SK-N-SH (cell line): ENCODE data around the gene ZP1. TPM values are rescaled to one million over a fixed set of nuclear protein-coding genes. Genes with fewer than 3 reads are reported as not detected.

Source experiments
- CTCF ChIA-PET: fragments of 300-600, 350-600 bp; formaldehyde crosslinking; extraction: SDS; loops from one replicate; lab custom pipeline; 2021; lab: Yijun Ruan, JAX
- POLR2A ChIA-PET: fragments of 350-600 bp; sonication (Branson Sonifier 250); formaldehyde crosslinking; extraction: SDS; loops from one replicate; lab custom pipeline; 2020; ENCODE audit warnings: antibody characterized with exemption, inconsistent platforms; lab: Yijun Ruan, JAX
- DNase-seq: peaks from one replicate; pipeline ENCODE4 v3.0.0; 2012
- H2AFZ ChIP-seq: fragments of 200-600 bp; sonication (generic); 2 replicates; pipeline ENCODE4 v1.8.1; 2016; ENCODE audit warnings: antibody characterized with exemption, mild to moderate bottlenecking, low read depth
- H3F3A ChIP-seq: fragments of 200-600 bp; sonication (generic); replicated peaks from 2 replicates; pipeline ENCODE3; 2016; ENCODE audit warnings: antibody characterized with exemption, mild to moderate bottlenecking; ENCODE audit not compliant: insufficient read depth
- H3K27ac ChIP-seq, 2 experiments: fragments of 200-500 bp in 1 of 2; fragments of 200-600 bp in 1 of 2; sonication (Bioruptor generic) in 1 of 2; sonication (generic), shearing (Covaris generic) in 1 of 2; 2 replicates each; pipeline versions ENCODE4 v1.5.1 to v1.6.1; 2014 to 2016; ENCODE audit warnings: low read depth in 2 of 2, inconsistent platforms in 1 of 2, low read length in 1 of 2, mild to moderate bottlenecking in 1 of 2, mixed read lengths in 1 of 2
- H3K27me3 ChIP-seq: fragments of 200-600 bp; sonication (generic), shearing (Covaris generic); 2 replicates; pipeline ENCODE4 v1.6.1; 2016; ENCODE audit warnings: mixed run types; ENCODE audit not compliant: insufficient read depth
- H3K36me3 ChIP-seq, 2 experiments: fragments of 200-500 bp in 1 of 2; fragments of 200-600 bp in 1 of 2; sonication (Bioruptor generic) in 1 of 2; sonication (generic) in 1 of 2; replicated peaks in 1 of 2; 2 replicates each; pipeline versions ENCODE3 to v1.5.1; 2014 to 2016; ENCODE audit warnings: low read length in 1 of 2, mild to moderate bottlenecking in 1 of 2; ENCODE audit not compliant: insufficient read depth in 2 of 2, control insufficient read depth in 1 of 2
- H3K4me1 ChIP-seq, 2 experiments: fragments of 200-500 bp in 1 of 2; fragments of 200-600 bp in 1 of 2; sonication (Bioruptor generic) in 1 of 2; sonication (generic), shearing (Covaris generic) in 1 of 2; 2 replicates each; pipeline versions ENCODE4 v1.5.1 to v1.6.1; 2014 to 2016; ENCODE audit warnings: low read depth in 1 of 2, low read length in 1 of 2, mixed run types in 1 of 2; ENCODE audit not compliant: insufficient read depth in 2 of 2, control insufficient read depth in 1 of 2
- H3K4me2 ChIP-seq: fragments of 200-600 bp; sonication (generic), shearing (Covaris generic); 2 replicates; pipeline ENCODE4 v1.6.1; 2017; ENCODE audit warnings: mixed run types
- H3K4me3 ChIP-seq, 2 experiments: fragments of 200-500 bp in 1 of 2; fragments of 200-600 bp in 1 of 2; sonication (Bioruptor generic) in 1 of 2; sonication (generic), shearing (Covaris generic) in 1 of 2; 2 replicates each; pipeline versions ENCODE4 v1.5.1 to v1.8.1; 2014 to 2016; ENCODE audit warnings: low read depth in 2 of 2, inconsistent platforms in 1 of 2, low read length in 1 of 2, mild to moderate bottlenecking in 1 of 2, mixed read lengths in 1 of 2, moderate library complexity in 1 of 2
- H3K79me2 ChIP-seq: fragments of 200-600 bp; sonication (generic); 2 replicates; pipeline ENCODE4 v1.8.1; 2017; ENCODE audit warnings: mild to moderate bottlenecking; ENCODE audit not compliant: insufficient read depth
- H3K9ac ChIP-seq: fragments of 200-600 bp; sonication (generic); 2 replicates; pipeline ENCODE4 v1.6.1; 2017; ENCODE audit warnings: mixed run types
- H3K9me2 ChIP-seq: fragments of 200-600 bp; sonication (generic); 2 replicates; pipeline ENCODE4 v1.6.1; 2017; ENCODE audit warnings: mixed run types
- H3K9me3 ChIP-seq: fragments of 200-600 bp; sonication (generic); 2 replicates; pipeline ENCODE4 v1.6.1; 2017; ENCODE audit warnings: mixed run types, mild to moderate bottlenecking, moderate library complexity
- H4K20me1 ChIP-seq: fragments of 200-600 bp; sonication (generic); 2 replicates; pipeline ENCODE4 v1.6.1; 2017; ENCODE audit warnings: mild to moderate bottlenecking, mixed run types; ENCODE audit not compliant: insufficient read depth
- CHD2 ChIP-seq: fragments of 150-350 bp; IDR thresholded peaks from 2 replicates; pipeline ENCODE4 v1.6.1; 2018; ENCODE audit warnings: low read length; ENCODE audit not compliant: partially characterized antibody
- ELF1 ChIP-seq: IDR thresholded peaks from 2 replicates; pipeline ENCODE4 v1.4.0; 2012
- FOXJ3 ChIP-seq: sonication (generic); formaldehyde crosslinking; IDR thresholded peaks from 2 replicates; pipeline ENCODE4 v1.5.1; 2020; ENCODE audit warnings: mild to moderate bottlenecking, missing genetic modification reagents
- GABPA ChIP-seq: IDR thresholded peaks from 2 replicates; pipeline ENCODE4 v1.4.0; 2012; ENCODE audit warnings: low read depth, mild to moderate bottlenecking
- GATA2 ChIP-seq: sonication (generic); formaldehyde crosslinking; IDR thresholded peaks from 2 replicates; pipeline ENCODE4 v1.5.0; 2020; ENCODE audit warnings: mild to moderate bottlenecking, missing genetic modification reagents
- JUND ChIP-seq: IDR thresholded peaks from 2 replicates; pipeline ENCODE4 v1.4.0; 2012
- MEF2A ChIP-seq: IDR thresholded peaks from 2 replicates; pipeline ENCODE4 v1.4.0; 2012; ENCODE audit warnings: low read depth, borderline replicate concordance
- MXI1 ChIP-seq: IDR thresholded peaks from 2 replicates; pipeline ENCODE4 v1.6.1; 2012; ENCODE audit warnings: mild to moderate bottlenecking, low read depth, low read length, improper control_type of control experiment
- NFIC ChIP-seq: IDR thresholded peaks from 2 replicates; pipeline ENCODE4 v1.4.0; 2012; ENCODE audit warnings: borderline replicate concordance
- NRF1 ChIP-seq: IDR thresholded peaks from 2 replicates; pipeline ENCODE4 v1.6.1; 2012; ENCODE audit warnings: low read depth, mild to moderate bottlenecking, low read length
- POLR2AphosphoS5 ChIP-seq: IDR thresholded peaks from 2 replicates; pipeline ENCODE4 v1.6.1; 2012; ENCODE audit warnings: low read depth, low read length
- RAD21 ChIP-seq: IDR thresholded peaks from 2 replicates; pipeline ENCODE4 v1.6.1; 2012; ENCODE audit warnings: mild to moderate bottlenecking, low read length
- RCOR1 ChIP-seq: fragments of 150-350 bp; IDR thresholded peaks from 2 replicates; pipeline ENCODE4 v1.6.1; 2017; ENCODE audit warnings: antibody characterized with exemption, low read length
- RFX5 ChIP-seq: IDR thresholded peaks from 2 replicates; pipeline ENCODE4 v1.6.1; 2012; ENCODE audit warnings: mild to moderate bottlenecking, improper control_type of control experiment, low read length
- RXRA ChIP-seq: IDR thresholded peaks from 2 replicates; pipeline ENCODE4 v1.4.0; 2012; ENCODE audit warnings: low read depth, mild to moderate bottlenecking, borderline replicate concordance
- SIN3A ChIP-seq: IDR thresholded peaks from 2 replicates; pipeline ENCODE4 v1.6.1; 2012; ENCODE audit warnings: low read depth, mild to moderate bottlenecking, low read length, moderate library complexity, borderline replicate concordance
- SMC3 ChIP-seq: IDR thresholded peaks from 2 replicates; pipeline ENCODE4 v1.6.1; 2012; ENCODE audit warnings: low read depth, low read length, improper control_type of control experiment
- TCF12 ChIP-seq: IDR thresholded peaks from 2 replicates; pipeline ENCODE4 v1.4.0; 2012
- TEAD4 ChIP-seq: IDR thresholded peaks from 2 replicates; pipeline ENCODE4 v1.4.0; 2012; ENCODE audit warnings: mild to moderate bottlenecking, borderline replicate concordance; ENCODE audit not compliant: insufficient read depth
- YY1 ChIP-seq: IDR thresholded peaks from 2 replicates; pipeline ENCODE4 v1.4.0; 2012; ENCODE audit warnings: low read depth, mild to moderate bottlenecking
- WGBS: methylation state at CpG from one replicate; pipeline ENCODE4 v1.1.6; 2017; ENCODE audit warnings: low lambda C conversion rate; 5-methylcytosine and 5-hydroxymethylcytosine counted together
- polyA plus RNA-seq, 3 experiments: library from polyadenylated mRNA; depleted of rRNA; stranded (reverse); fragments of >200 nt; gene quantifications; 2 replicates each; pipeline ENCODE4 v1.2.3, GENCODE V29; 2012
- TF ChIP-seq, protein P1 (sequence below): IDR thresholded peaks from 2 replicates; pipeline ENCODE4 v1.4.0; 2012; ENCODE audit warnings: low read depth
- TF ChIP-seq, protein P2 (sequence below): fragments of 200-600 bp; sonication (generic); IDR thresholded peaks from 2 replicates; pipeline ENCODE4 v1.6.1; 2017; ENCODE audit warnings: antibody characterized with exemption, mild to moderate bottlenecking, moderate library complexity

Gene ZP1, protein sequence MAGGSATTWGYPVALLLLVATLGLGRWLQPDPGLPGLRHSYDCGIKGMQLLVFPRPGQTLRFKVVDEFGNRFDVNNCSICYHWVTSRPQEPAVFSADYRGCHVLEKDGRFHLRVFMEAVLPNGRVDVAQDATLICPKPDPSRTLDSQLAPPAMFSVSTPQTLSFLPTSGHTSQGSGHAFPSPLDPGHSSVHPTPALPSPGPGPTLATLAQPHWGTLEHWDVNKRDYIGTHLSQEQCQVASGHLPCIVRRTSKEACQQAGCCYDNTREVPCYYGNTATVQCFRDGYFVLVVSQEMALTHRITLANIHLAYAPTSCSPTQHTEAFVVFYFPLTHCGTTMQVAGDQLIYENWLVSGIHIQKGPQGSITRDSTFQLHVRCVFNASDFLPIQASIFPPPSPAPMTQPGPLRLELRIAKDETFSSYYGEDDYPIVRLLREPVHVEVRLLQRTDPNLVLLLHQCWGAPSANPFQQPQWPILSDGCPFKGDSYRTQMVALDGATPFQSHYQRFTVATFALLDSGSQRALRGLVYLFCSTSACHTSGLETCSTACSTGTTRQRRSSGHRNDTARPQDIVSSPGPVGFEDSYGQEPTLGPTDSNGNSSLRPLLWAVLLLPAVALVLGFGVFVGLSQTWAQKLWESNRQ
- polyA plus RNA-seq (2012; rRNA removed) = not detected in 2 replicates
- polyA plus RNA-seq (2012; cell fraction: cytosol; rRNA removed) = 0.01 TPM in 1 of 2 replicates, not detected in the other
- 0.37 and 0.79 TPM in 2 replicates for polyA plus RNA-seq (2012; cell fraction: nucleus; rRNA removed)

DNA sequence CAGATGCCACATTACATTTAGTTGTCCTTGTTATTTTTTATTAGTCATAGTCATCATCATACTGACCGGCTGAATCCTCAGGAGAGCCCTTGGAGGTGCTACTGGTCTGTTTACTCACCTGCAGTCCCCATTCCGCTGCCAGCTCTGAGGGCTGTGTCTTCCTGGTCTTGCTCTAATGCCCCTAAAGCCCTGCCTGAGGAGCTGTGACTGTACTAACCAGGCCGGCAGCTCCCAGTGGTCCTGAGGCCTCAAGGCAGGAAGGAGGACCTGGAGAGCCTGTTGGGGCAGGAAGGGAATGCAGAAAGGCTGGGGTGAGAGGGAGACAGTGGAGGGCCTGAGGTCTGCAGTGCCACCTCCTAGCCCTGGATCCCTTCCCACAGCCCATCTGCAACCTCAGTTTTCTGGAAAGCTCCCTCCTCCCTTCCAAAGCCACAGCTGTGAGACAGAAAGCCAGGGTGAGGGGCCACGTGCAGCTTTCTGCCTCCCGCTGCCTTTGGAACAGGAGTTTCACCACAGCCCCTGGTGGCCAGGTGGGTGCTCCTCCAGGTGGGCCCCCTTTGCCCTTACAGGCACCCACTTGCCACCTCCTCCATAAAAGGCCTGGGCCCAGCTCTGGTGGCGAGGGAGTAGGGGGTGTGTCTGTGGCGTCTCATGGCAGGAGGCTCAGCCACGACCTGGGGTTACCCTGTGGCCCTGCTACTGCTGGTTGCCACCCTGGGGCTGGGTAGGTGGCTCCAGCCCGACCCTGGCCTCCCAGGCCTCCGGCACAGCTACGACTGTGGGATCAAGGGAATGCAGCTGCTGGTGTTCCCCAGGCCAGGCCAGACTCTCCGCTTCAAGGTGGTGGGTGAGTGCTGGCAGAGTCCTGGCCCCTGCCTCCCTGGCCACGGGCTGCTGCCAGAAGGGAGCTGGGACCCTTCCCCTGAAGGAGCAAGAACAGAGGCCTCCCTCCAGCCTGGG lies at the start of gene ZP1:
ZP1 (plus strand) TSS at position 632 of the 960 bp plus-strand sequence; CDS start at position 652, 20 bp downstream.
- WGBS = 59% methylated on average over 10 of the region's 13 CpGs

DNA sequence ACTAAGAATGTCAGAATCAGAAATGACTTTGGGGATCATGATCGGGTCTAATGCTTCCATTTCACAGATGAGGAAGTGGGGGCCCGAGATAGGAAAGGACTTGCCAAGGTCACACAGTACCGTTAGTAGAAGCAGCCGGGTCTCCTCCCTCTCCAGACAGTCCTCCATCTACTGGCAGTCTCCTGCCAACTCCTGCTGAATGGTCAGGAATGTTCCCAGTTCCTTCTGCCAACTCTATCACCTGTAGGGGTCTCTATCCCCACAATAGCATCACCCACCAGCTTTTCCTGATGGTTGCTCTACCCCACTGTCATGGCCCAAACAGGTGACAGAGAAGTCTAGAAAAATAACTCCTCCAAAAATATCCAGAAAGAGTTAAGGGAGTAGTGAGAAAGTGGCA lies 49.3 kb upstream of the ZP1 start:
- no peaks in the 10 kb centered on the region for H3K36me3 ChIP-seq
- H3K9ac ChIP-seq = no peak overlapping the region
- H4K20me1 ChIP-seq = no peaks in the 10 kb centered on the region
- H3F3A ChIP-seq = no peaks in the 10 kb centered on the region
- no peak overlapping the region for H2AFZ ChIP-seq
- no peak overlapping the region for H3K4me2 ChIP-seq
- WGBS = 6% methylated on average over 3 of the region's 4 CpGs
- no peaks in the 10 kb centered on the region; the same call in 1 of the 2 replicates for H3K9me3 ChIP-seq
- no peak for DNase-seq
- no peaks in the 10 kb centered on the region; a peak in 1 of 4 replicates for H3K4me1 ChIP-seq
- H3K4me3 ChIP-seq = no peak overlapping the region
- H3K79me2 ChIP-seq = no peaks in the 10 kb centered on the region
- no peaks in the 10 kb centered on the region for H3K9me2 ChIP-seq
- no peaks in the 10 kb centered on the region; the same call in 1 of the 2 replicates for H3K27me3 ChIP-seq
- no peak overlapping the region for H3K27ac ChIP-seq
- CTCF ChIA-PET = interaction anchor here (1.2 to 1.6 kb wide), 2 partner anchors 13 to 70 kb away, joined by 4 to 6 read pairs; no protein-coding TSS in a partner anchor
- POLR2A ChIA-PET = no interaction called here
- no peak for TF ChIP-seq SMC3
- TF ChIP-seq YY1 = no peak
- no peak for TF ChIP-seq POLR2AphosphoS5
- no peak for TF ChIP-seq ELF1
- no peak for TF ChIP-seq RXRA
- no peak for TF ChIP-seq RCOR1
- no peak for TF ChIP-seq CHD2
- TF ChIP-seq GATA2 (CRISPR knock-in tag) = no peak
- no peak for TF ChIP-seq NFIC
- no peak for TF ChIP-seq MXI1
- no peak for TF ChIP-seq NRF1
- TF ChIP-seq, protein P1, sequence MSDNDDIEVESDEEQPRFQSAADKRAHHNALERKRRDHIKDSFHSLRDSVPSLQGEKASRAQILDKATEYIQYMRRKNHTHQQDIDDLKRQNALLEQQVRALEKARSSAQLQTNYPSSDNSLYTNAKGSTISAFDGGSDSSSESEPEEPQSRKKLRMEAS = no peak
- TF ChIP-seq SIN3A = no peak
- TF ChIP-seq RFX5 = no peak
- no peak for TF ChIP-seq JUND
- no peak for TF ChIP-seq TEAD4

More for the DNA sequence above, at the start of gene ZP1:
- Histone ChIP-seq H3K4me2 (no peak within 1 kb of the TSS), H3K79me2 (no peaks in the 10 kb centered on the region), H3K4me3 (no peak within 1 kb of the TSS), H3K9me3 (no peaks in the 10 kb centered on the region), H3K27ac (no peak within 1 kb of the TSS), H4K20me1 (no peaks in the 10 kb centered on the region), H3K36me3 (no peaks in the 10 kb centered on the region), H3K27me3 (no peaks in the 10 kb centered on the region; the same call in 1 of the 2 replicates), H3F3A (no peaks in the 10 kb centered on the region), H3K9me2 (no peaks in the 10 kb centered on the region), H2AFZ (no peak within 1 kb of the TSS), H3K9ac (no peak within 1 kb of the TSS), H3K4me1 (peaks cover 0 to 6% of the 10 kb centered on the region in 2 experiments; a peak in 1 of 4 replicates)
- ChIA-PET CTCF (interaction anchor here (0.9 to 7.7 kb wide), 3 partner anchors 32 to 46 kb away, joined by 3 to 56 read pairs (median 3); no protein-coding TSS in a partner anchor), POLR2A (no interaction called here)
- TF ChIP-seq FOXJ3 (CRISPR knock-in tag) = no peak
- no peak for TF ChIP-seq SMC3
- no peak for TF ChIP-seq RCOR1
- TF ChIP-seq MEF2A = no peak
- TF ChIP-seq, protein P2, sequence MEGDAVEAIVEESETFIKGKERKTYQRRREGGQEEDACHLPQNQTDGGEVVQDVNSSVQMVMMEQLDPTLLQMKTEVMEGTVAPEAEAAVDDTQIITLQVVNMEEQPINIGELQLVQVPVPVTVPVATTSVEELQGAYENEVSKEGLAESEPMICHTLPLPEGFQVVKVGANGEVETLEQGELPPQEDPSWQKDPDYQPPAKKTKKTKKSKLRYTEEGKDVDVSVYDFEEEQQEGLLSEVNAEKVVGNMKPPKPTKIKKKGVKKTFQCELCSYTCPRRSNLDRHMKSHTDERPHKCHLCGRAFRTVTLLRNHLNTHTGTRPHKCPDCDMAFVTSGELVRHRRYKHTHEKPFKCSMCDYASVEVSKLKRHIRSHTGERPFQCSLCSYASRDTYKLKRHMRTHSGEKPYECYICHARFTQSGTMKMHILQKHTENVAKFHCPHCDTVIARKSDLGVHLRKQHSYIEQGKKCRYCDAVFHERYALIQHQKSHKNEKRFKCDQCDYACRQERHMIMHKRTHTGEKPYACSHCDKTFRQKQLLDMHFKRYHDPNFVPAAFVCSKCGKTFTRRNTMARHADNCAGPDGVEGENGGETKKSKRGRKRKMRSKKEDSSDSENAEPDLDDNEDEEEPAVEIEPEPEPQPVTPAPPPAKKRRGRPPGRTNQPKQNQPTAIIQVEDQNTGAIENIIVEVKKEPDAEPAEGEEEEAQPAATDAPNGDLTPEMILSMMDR = no peak
- TF ChIP-seq TEAD4 = no peak
- TF ChIP-seq TCF12 = no peak
- TF ChIP-seq YY1 = no peak
- no peak for TF ChIP-seq RAD21
- TF ChIP-seq NRF1 = no peak
- TF ChIP-seq RFX5 = no peak
- no peak for TF ChIP-seq SIN3A
- TF ChIP-seq GABPA = no peak
- no peak for DNase-seq
